Measurements from ENCODE around the gene LAMA3.

LAMA3 gene

DNA sequence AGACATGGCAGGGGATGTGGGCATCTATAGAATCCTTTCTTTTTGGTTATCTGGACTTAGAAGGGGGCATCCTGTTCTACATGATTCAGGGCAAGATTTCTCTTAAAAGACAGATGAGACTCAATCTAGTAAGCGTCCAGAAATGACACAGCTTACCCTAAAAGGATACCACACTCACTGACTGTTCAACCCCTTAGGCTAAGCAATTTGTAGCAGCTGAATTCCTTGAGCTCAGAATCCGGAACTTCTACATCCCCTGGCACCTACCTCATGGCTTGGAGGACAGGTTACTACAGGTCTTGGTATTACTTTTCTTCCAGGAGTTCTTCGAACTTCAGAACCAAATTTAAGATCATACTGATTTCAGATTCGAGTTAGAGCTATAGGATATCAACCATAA, 138.4 kb downstream of the LAMA3 start:
- DNase-seq = no peak

DNA sequence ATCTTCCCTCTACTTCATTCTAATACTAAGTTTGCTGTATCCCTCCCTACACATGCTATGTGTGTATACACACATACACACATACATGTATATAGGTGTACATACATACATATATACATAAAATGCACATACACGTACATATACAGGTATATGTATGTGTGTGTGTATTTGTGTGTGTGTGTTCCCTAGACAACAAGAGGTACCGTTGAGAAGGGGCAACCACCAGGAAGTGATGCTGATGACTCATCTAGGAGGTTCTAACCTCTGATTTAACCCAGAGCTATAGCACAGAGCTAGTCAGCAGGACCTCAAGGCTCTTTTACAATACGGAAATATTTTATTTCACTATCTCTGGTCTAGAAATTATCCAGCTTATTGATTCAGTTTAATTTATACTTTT, 139.2 kb downstream of the LAMA3 start:
- DNase-seq = no peak

DNA sequence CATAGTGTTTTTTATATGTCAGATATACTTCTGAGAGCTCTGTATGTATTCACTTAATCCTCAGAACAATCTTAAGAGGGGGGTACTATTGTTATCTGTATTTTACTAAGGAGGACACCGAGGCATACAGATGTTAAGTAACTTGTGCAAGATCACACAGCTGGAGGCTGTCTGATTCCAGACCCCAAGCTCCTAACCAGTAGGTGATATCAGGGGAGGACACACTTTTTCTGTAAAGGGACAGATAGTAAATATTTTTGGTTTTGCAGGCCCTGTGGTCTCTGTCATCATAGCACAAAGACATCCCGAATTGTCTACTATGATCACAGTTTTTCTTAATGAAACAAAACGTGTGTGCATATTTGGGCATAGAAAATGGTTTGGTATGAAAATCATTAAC, 143.7 kb downstream of the LAMA3 start:
- no peak for DNase-seq

DNA sequence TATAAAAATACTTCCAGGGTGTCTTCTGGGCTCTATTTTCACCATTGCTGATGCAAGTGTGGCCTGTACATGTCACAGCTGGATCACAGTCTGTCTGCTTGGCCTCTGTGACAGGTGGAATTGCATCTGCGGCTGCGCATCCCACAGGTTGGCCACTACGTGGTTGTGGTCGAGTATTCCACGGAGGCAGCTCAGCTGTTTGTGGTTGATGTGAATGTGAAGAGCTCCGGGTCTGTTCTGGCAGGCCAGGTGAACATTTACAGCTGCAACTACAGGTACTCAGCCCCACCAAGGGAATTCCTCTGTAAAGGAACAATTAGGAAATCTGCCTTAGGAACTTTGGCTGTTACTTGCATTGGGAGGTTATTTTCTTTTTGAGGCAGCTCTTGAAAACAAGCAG, 144.5 kb downstream of the LAMA3 start:
- DNase-seq = no peak

DNA sequence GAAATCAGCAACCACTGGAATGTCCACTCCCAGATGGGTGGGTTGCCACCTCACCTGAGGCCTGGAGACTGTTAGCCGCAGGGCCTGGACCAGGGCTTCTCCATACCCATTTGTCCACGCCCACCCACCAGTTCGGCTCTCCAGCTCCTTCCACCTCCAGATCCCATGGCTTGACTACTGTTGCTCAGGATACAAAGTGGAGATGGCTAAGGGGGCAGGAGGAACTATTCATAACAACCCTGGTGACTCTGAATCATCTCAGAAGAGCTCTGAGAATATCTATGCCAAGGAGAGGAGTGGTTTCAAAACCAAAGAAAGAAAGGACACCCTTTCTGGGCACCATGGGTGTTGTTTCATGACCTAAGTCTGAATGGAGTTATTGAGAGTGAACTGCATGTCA, 145.8 kb downstream of the LAMA3 start:
- DNase-seq = no peak

DNA sequence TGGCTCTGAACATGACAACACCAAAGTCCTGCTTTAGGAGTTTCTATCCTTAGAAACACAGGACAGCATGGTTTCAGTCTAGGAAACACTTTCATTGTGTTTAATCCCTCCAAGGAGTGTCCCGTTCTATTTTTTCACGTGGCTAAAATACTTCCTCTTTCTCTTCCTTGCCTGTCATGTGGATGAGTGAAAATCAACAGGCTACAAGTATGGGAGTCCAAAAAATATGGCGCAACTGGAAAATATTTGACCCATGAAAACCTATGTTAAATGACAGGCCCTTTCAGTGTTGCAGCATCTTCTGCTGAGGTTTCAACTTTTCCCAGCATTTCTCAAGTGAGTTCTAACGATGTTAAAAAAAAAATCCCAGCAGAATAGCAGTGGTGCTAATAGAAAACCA, 146.3 kb downstream of the LAMA3 start:
- no peak for DNase-seq

DNA sequence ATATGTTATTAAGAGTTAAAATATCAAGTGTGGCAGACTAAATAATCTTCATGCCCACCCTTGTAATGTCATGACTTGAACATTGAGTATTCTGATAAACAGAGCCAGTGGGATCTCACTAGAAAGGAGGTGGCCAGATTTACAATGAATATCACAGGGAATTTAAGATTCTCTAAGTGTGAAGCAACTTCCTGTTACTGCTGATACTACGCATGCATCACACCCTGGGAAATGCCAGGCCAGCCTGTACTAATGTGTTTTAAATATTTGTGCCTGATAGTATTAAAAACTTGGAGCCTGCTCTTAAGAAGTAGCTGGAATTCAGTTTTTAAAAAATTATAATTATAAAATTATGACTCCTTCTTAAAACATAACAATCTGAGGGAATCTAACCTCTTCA, 148.3 kb downstream of the LAMA3 start:
- no peak for DNase-seq

DNA sequence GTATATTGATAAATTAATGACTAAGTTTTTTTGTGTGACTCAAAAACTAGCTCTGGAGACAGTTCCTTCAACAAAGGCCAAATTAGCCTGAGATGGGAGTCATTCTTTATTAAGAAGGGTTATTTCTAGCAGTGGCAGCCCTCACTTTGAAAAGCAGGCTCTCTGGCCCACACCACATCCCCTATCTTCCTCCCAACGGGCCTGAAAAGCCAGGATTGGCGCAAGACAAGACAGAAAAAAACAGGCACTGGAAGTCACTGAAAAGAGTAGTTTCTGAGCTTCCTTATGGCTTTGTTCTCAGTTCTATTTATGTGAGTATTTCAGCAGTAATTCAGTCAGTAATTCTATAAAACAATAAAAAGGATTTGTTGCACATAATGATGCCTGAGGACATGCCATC, 149.0 kb downstream of the LAMA3 start:
- no peak for DNase-seq

DNA sequence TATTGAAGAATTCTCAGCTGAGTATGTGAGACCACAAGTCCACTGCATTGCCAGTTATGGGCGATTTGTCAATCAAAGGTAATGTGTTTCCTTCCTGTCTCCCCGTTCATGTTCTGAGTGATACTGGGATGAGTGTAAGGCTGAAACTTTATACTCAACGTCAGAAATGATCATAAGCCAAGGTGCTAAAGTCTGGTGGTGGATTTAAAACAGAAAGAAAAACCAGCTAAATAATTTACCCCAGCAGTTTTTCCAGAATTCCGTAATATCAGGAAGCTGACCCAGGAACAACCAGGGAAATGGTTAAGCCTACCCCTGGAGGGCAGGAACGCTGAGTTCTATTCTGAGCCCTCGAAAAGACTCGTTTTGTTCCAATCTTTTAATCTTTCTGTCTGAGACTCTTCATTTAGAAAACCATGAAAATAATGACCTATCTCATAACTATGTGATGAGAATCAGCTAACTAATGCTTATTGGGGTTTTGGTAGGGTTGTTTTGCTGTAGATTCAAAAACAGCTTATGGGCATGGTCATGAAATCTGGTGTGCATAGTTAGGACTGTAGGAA, 149.6 kb downstream of the LAMA3 start:
- DNase-seq = no peak

DNA sequence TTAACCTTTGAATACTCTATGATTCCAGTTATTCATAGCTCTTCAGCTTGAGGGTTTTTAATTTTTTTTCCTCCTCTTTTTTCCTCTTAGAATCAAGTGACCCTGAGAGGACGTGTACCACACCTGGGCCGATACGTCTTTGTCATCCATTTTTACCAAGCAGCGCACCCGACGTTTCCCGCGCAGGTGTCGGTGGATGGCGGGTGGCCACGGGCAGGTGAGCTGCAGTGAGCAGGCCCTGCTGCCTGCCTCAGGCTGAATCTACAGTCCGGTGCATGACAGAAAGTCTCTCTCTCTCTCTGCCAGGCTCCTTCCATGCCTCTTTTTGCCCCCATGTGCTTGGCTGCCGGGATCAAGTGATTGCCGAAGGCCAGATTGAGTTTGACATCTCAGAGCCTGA, 153.1 kb downstream of the LAMA3 start:
- DNase-seq = no peak

DNA sequence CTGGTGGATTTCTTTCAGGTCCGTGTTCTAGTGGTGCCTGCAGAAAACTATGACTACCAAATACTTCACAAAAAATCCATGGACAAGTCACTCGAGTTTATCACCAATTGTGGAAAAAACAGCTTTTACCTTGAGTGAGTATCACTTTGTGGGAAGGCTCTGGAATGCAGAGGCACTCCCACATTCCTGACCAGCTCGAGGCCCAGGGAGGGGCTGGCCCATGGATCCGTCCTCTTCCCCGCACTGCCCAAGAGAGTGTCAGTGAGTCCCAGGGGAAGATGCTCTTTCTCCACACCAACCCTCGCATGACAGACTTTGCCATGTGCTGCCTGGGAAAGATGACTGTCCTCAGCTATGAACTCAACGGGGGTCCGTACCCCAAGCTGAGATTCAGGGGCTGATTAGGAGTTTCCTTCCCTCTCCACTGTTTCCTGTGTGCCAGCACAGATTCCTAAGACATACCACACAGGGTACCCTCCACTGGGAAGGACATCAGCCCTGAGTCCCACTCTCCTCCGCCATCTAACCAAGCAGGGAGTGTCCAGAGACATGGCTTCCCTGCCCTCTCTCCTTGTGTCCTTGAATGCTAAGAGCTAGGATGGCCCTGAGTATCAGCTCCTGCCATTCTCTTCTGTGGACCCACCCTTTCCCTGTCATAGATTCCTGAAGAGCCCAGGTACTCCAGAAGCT, 155.9 kb downstream of the LAMA3 start:
- DNase-seq = no peak

DNA sequence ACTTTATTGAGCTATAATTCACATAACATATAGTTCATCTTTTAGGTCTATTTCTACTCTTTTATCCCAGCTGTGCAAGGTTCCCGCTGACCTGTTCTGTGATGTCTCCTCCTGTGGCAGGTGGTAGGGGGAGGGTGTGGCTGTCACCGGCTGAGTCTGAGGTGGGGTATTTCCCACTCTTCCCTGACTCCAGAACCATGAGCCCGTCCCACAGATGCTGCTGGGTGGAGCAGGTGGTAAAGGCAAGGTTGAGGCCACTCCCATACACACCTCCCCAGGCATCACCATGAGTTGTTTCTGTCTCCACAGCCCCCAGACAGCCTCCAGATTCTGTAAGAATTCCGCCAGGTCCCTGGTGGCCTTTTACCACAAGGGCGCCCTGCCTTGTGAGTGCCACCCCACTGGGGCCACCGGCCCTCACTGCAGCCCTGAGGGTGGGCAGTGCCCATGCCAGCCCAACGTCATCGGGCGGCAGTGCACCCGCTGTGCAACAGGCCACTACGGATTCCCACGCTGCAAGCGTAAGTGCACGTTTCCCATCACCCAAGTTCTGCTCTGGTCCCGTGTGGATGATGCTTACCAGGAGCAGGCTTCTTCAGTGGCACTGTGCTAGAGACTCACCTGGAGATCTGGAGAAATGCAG, 156.9 kb downstream of the LAMA3 start:
- no peak for DNase-seq

DNA sequence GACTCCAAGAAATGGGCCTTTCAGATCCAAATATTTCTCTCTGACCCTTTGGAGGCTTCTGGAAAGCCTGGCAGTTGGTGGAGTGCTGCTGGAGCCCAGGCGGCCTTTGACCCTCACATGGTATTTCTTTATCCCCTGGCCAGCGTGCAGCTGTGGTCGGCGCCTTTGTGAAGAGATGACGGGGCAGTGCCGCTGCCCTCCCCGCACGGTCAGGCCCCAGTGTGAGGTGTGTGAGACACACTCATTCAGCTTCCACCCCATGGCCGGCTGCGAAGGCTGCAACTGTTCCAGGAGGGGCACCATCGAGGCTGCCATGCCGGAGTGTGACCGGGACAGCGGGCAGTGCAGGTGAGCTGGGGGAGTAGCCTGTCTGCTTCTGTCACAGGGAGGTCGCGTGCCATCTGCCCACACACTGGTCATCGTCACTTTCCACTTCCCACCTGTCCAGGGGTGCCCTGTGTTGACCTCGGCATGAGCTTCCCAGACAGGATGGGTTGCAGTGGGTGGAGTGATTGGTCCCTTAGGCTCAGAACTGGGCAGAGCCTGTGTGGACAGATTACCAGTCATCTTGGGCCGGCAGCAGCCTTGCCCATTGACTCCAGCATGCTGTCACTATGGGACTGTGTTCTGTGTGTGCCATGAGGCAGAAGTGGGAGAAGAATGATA, 158.2 kb downstream of the LAMA3 start:
- no peak for DNase-seq

DNA sequence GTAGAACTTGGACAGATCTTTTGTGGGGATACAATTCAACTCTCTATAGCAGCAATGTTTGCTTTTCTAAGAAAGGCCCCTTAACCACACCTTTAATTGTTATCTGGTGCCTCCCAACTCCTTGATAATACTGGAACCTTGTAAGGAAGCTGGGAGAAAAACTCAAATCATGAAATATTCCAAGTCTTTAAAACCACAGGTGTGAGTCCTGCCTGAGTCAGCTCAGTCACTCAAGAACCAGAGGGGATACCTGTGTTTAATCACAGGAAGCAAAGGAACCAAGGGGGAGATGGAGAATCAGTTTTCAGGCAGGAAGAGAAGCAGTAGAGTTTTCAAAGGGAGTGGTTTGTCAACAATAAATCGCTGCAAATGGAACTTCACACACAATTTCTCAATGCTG, 159.9 kb downstream of the LAMA3 start:
- DNase-seq = no peak

DNA sequence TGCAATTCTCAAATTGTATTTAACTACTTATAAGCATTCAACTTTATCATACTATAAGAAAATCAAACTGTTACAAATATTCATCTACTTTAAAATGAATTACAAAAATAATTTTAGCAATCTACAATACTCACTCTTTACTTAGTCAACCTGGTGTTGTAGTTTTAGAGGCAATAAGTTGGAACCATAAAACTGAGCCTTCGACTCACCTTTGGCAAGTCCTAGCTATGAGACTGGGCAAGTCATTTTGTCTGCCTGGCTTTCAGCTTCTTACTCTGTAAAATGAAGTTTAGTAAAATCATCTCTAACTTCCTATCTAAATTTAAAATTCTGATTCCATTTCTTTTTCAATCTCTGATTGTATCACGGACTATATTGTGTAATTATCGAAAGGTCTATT, 161.0 kb downstream of the LAMA3 start:
- no peak for DNase-seq

DNA sequence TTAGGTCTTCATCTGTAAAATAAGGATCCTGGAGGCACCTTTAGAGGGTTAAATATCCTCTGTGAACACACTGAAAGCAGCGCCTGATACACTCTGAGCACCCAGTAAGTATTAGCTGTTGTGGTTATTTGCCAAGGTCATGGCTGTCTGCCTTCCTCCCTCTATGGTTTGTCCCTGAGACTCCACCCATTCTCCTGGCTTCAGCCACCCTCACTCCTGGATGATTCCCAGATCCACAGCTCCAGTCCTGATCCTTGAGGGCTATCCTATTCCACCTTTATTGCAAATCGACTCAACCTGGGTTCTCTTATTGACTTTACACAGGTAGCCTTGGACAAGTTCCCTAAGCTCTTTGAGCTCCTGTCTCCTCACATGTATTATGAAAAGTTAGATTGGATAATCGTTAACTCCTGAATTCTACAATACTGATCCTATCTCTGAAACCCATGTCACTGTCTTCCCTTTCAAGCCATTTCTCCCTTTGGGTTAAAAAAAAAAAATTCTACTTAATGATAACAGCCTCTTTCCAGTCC, 162.3 kb downstream of the LAMA3 start:
- DNase-seq = no peak

DNA sequence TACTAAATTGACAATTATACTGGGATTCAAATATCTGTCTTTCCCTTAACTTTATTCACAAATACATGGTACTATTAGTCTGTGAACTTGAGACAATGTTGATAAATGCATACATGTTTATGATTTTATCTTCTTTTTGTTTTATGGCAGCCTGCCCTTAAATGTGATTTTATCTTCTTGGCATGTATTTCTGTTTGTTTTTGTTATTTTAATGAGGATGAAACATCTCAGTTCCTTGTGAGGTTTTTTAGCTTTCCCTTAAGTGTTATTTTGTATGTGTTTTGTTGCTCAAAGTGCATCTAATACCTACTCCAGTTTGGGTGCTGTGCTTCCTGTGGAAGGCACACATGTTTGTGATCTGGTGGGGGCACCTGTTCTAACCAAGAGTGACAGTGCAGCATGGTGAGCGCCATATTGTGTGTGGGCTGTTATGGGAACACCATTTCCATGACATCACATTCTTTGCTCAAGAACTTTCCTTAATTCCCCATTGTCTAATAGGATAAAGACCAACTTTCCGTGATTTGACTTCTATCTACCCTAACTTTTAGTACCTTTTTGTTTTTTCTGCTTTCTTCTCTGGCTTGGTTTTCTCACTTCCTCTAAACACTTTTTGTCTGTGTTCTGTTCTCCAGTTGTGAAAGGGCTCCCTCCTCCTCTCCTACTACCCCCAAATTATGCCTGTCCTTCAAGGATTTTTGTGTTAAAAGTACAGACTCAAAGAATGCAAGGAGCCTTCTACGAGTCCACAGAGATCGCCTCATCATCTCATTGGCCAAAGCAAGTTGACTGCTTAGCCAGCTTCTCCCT, 163.2 kb downstream of the LAMA3 start:
- DNase-seq = no peak

DNA sequence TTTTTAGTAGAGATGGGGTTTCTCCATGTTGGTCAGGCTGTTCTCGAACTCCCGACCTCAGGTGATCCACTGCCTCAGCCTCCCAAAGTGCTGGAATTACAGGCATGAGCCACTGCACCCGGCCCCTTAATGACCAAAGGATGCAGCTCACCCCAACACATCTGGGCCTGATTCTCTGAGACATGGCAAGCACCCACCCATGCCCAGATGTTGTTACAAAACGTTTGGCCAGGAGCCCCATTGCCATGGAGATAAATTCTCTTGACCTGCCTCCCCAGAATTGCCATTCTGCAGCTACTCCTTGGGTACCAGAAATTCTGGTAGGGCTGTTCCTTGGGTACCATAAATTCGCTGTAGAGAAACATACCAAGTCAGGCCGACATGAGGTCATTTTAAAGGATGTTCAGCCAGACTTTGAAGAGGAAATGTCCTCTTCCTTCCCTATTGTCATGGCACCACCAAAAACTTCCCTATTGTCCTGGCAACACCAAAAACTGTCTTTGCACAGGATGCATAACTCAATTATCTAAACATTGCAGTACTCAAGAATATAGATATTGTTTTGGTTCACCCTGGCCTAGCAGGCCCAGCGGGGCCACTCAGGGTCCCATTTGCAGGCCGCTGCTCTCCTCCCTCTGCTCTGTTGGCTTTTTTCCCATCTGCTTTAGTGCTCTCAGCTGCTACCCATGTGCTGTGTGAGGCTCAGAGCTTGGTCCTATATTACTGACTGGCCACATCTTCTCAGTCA, 164.4 kb downstream of the LAMA3 start:
- DNase-seq = no peak

DNA sequence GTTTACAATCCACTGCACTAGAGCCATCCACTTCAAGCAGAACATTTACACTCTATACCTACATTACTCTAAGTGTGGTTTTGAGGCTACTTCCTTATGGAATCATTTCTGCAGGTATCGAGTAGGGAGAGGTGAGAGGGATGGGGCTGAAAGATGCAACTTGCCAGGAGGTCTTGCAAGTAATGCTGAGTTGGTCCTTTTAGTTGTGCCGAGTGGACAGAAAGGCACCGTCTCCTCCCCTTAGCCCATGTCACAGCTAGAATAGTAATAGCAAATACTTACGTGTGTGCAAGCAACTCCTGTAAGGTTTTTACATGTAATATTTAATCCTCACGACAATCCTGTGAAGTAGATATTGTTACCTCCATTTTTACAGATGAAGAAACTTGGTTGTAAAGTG, 166.5 kb downstream of the LAMA3 start:
- no peak for DNase-seq

DNA sequence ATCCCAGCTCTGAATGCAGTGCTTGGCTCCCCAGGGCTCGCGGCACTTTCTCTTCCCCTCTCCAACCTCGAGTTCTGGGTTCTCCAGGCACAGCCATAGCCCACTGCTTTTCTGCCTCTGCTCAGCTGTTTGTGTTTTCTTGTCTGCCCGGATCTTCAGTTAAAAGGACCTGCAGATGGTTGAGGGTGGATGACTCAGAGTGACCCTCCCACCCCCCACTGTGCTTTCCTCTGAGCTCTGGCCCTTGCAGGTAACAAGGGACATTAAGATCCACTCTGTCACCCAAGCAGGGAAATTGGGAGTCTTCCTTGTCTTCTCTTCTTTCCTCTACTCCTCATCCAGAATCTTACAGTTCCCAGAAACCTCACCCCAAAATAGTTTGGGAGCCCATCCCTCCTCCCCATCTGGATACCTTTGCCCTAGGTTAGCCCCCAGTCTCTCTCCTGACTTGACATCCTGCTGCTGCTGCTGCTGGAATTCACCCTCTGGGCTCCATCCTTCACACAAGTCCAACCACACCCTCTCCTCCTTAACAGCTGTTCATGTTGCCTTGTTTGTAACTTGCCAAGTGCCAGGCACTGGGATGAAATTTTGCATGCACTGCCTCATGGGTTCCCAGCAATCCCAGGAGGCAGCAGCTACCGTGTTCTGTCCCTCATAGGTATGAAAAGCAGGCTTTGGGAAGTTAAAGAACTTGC, 167.4 kb downstream of the LAMA3 start:
- no peak for DNase-seq

DNA sequence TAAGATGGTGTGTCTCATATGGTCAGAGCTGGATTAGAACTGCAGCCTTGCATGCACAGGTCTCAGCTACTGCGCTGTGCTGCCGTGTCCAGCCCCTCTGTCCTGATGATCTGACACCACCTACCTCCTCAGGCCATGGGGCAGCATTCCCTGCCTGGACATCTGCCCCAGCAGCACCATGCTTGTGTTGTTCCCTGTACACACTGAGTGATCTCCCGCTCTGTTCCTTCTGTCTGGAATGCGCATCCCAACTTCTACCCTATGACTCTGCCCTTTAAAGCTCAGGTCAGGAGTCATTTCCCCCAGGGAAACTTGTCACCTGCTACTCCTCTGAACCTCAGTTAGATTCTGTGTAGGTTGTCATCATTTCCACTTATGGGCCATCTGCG, 167.9 kb downstream of the LAMA3 start:
- DNase-seq = no peak

DNA sequence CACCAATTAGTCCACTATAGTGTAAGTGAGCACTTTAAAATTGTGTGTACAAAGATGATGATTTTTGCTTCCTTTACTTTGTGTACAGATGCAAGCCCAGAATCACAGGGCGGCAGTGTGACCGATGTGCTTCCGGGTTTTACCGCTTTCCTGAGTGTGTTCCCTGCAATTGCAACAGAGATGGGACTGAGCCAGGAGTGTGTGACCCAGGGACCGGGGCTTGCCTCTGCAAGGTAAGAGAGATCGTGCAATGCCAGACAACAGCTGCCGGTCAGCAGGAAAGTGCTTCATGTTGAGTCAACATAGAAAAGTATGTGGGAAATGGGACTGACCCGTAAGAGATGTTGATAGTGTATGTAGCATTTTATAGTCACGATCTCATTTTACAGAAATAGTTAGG, 168.5 kb downstream of the LAMA3 start:
- DNase-seq = no peak

Measured in NCI-H1694 treated with DMSO at 0.1 percent for 48 hours (cell line).